Activated CD8-positive, alpha-beta memory T cell treated with anti-CD3 and anti-CD28 coated beads, Interleukin-2, amount 10 ng/mL, durations not matched to agents 7 days and 5 days (primary cell): Measurements from ENCODE around the gene ACER1. TPM values are rescaled to one million over a fixed set of nuclear protein-coding genes. Genes with fewer than 3 reads are reported as not detected.

Experiments used
- ATAC-seq: fragments of 150-1000 bp; cut with Tn5 transposase; one replicate; pipeline ENCODE4 v1.10.0; 2021; ENCODE audit warnings: moderate library complexity
- CTCF ChIA-PET: fragments of 350-600 bp; sonication (Branson Sonifier 250); formaldehyde crosslinking; loops from one replicate; lab custom pipeline; 2021; ENCODE audit warnings: antibody characterized with exemption; lab: Charles Lee
- DNase-seq: peaks from one replicate; pipeline ENCODE4 v3.0.0-alpha.2; 2020
- H3K27ac Mint-ChIP-seq: one replicate; pipeline ENCODE4 v1.8.0; 2021; ENCODE audit warnings: mild to moderate bottlenecking, mixed read lengths
- H3K27me3 Mint-ChIP-seq: one replicate; pipeline ENCODE4 v1.8.0; 2021; ENCODE audit warnings: mixed read lengths
- H3K36me3 Mint-ChIP-seq: one replicate; pipeline ENCODE4 v1.8.0; 2021; ENCODE audit warnings: mild to moderate bottlenecking, mixed read lengths
- H3K4me1 Mint-ChIP-seq: one replicate; pipeline ENCODE4 v1.8.0; 2021; ENCODE audit warnings: mixed read lengths
- H3K4me3 Mint-ChIP-seq: one replicate; pipeline ENCODE4 v1.8.0; 2021; ENCODE audit warnings: mild to moderate bottlenecking, moderate library complexity, mixed read lengths
- H3K9me3 Mint-ChIP-seq: one replicate; pipeline ENCODE4 v1.8.0; 2022; ENCODE audit warnings: low read depth, mixed read lengths
- total RNA-seq, 2 experiments: library from RNA; stranded (reverse); gene quantifications; one replicate each; pipeline ENCODE4 v1.2.3, GENCODE V29; 2021

The ACER1 gene
- total RNA-seq, 2 experiments from 2014 or later = 0.26 TPM; not detected in 1

GRCh38 chr19:6268382-6268771 is 65.0 kb downstream of the ACER1 start:
- no peaks in the 10 kb centered on the region for H3K27me3 Mint-ChIP-seq
- H3K36me3 Mint-ChIP-seq = peaks cover 16% of the 10 kb centered on the region
- H3K4me1 Mint-ChIP-seq = no peaks in the 10 kb centered on the region
- no peaks in the 10 kb centered on the region for H3K9me3 Mint-ChIP-seq
- no peak overlapping the region for H3K27ac Mint-ChIP-seq
- DNase-seq (no peak), ATAC-seq (no peak)
- CTCF ChIA-PET = interaction anchor here (1.8 kb wide), 1 partner anchor 50 kb away, joined by 5 read pairs; no protein-coding TSS in a partner anchor
- no peak overlapping the region for H3K4me3 Mint-ChIP-seq

DNA sequence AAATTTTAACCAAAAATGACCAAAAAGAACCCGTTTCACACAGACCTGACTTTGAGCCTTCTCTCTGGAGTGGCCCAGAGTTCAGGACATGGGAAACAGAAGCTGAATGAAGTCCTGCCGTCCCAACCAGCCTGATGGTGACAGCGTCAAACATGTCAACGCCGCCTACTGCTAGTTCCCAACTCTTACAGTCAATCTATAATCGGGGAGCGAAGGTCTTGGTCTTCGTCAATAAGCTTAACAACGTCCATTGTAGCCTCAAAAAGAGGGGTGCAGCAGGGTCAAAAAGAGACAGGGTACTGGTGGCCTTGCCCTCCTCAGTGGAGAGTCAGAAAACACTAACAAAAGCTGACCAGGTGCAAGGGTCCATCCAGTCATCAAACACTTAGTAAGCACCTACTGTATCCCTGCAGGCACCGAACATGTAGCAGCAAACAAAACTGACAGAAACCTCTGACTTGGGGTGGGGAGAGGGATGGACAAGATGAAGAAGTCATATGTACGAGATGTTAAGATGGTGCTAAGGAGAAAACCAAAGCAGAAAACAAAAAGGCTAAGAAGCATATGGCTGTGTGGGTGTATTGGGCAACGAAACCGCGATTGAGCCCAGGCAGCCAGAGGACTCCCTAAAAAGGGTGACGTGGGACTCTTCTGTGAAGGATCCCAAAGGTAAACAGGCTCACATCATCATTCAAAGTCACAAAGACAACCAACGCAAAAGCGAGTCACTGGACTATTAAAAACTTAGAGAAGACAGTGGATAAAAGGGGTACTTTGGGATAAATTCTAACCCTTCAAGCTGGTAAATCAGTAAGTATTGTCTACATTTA is 65.6 kb downstream of the ACER1 start:
- CTCF ChIA-PET = interaction anchor here (0.8 to 1.8 kb wide), 2 partner anchors 11 to 49 kb away, joined by 3 to 5 read pairs; no protein-coding TSS in a partner anchor
- Mint-ChIP-seq H3K4me1 (no peaks in the 10 kb centered on the region), H3K9me3 (no peaks in the 10 kb centered on the region), H3K4me3 (no peak overlapping the region), H3K27ac (no peak overlapping the region), H3K27me3 (no peaks in the 10 kb centered on the region), H3K36me3 (peaks cover 17% of the 10 kb centered on the region)
- ATAC-seq = no peak
- DNase-seq = no peak

DNA sequence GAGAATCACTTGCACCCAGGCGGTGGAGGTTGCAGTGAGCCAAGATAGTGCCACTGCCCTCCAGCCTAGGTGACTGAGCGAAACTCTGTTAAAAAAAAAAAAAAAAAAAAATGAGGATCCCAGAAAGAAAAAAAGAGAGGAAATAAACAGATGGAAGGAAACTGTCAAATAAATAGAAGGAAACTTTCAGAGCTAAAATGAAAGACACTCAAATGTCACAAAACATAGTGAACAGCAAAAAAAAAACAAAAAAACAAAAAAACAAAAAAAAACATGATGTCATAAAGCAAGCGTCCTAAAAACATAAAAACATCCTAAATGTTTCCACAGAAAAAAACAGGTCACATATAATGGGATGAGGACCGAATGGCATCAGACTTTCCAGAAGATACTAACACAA is 68.6 kb downstream of the ACER1 start:
- peaks cover 15% of the 10 kb centered on the region for H3K4me1 Mint-ChIP-seq
- H3K27me3 Mint-ChIP-seq = no peaks in the 10 kb centered on the region
- H3K36me3 Mint-ChIP-seq = peaks cover 13% of the 10 kb centered on the region
- no peak for DNase-seq
- no peak for ATAC-seq
- no peaks in the 10 kb centered on the region for H3K9me3 Mint-ChIP-seq
- H3K4me3 Mint-ChIP-seq = no peak overlapping the region
- H3K27ac Mint-ChIP-seq = no peak overlapping the region
- CTCF ChIA-PET = interaction anchor here (0.7 to 1.6 kb wide), 2 partner anchors 47 to 711 kb away, joined by 3 read pairs; no protein-coding TSS in a partner anchor

DNA sequence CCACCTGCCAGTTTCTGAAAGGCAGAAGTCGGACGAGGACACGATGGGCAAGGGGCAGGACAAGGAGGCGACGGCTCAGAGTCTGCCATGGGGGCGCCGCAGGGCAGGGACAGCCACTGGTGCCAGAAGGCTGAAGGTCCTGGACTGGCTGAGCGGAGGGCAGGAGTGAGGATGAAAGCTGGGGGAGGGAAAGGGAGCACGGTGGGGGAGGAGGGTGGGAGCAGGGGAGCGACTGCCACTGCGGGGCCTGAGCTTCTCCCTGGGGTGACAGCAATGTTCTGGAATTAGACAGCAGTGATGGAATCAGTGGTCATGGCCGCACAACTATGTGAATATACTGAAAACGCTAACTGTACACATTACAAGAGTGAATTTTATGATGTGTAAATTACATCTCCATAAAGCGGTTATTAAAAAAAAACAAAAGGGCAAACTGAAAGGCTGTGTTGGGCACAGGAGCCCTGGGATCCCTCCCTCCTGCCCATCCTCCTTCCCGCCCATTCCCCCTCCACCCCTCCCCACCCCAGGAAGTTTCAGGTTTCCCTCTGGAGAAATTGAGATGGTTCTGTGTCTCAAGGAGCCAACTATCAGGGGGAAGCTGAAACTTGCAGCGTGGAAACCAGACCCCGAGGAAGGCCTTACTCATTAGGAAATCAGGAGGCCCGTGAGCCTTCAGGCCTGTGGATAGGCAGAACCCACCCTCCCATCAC is 69.5 kb downstream of the ACER1 start:
- DNase-seq (no peak), ATAC-seq (no peak)
- Mint-ChIP-seq H3K4me1 (peaks cover 15% of the 10 kb centered on the region), H3K36me3 (peaks cover 16% of the 10 kb centered on the region), H3K4me3 (no peak overlapping the region), H3K27me3 (no peaks in the 10 kb centered on the region), H3K9me3 (no peaks in the 10 kb centered on the region), H3K27ac (no peak overlapping the region)
- CTCF ChIA-PET = interaction anchor here (1.6 kb wide), 1 partner anchor 46 kb away, joined by 3 read pairs; no protein-coding TSS in a partner anchor

GRCh38 chr19:6263306-6263705 is 70.1 kb downstream of the ACER1 start:
- Mint-ChIP-seq H3K4me1 (peaks cover 15% of the 10 kb centered on the region), H3K27ac (no peak overlapping the region), H3K4me3 (no peak overlapping the region), H3K27me3 (no peaks in the 10 kb centered on the region), H3K9me3 (no peaks in the 10 kb centered on the region), H3K36me3 (peaks cover 16% of the 10 kb centered on the region)
- DNase-seq = no peak
- CTCF ChIA-PET = no interaction called here
- ATAC-seq = no peak

DNA sequence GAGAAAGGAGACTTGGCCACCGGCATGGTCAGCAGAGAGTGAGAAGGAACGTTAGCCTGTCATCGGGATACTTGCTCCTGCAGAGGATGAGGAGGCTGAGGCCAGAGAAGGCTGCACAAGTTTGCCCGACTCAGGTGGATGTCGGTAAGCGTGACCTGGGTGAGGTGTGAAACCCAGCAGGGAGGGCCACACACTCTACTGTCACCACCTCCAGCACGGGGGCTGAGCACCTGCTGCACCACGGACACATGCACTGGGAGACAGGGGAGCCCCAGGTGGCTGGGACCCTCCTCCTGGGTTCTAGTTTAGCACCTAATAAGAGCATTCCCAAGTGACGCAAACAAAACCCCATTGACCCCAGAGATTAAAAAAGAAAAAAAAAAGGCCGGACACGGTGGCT is 70.9 kb downstream of the ACER1 start:
- Mint-ChIP-seq H3K4me3 (no peak overlapping the region), H3K27ac (no peak overlapping the region), H3K36me3 (peaks cover 19% of the 10 kb centered on the region), H3K27me3 (no peaks in the 10 kb centered on the region), H3K4me1 (peaks cover 15% of the 10 kb centered on the region), H3K9me3 (no peaks in the 10 kb centered on the region)
- DNase-seq = no peak
- CTCF ChIA-PET = no interaction called here
- no peak for ATAC-seq

DNA sequence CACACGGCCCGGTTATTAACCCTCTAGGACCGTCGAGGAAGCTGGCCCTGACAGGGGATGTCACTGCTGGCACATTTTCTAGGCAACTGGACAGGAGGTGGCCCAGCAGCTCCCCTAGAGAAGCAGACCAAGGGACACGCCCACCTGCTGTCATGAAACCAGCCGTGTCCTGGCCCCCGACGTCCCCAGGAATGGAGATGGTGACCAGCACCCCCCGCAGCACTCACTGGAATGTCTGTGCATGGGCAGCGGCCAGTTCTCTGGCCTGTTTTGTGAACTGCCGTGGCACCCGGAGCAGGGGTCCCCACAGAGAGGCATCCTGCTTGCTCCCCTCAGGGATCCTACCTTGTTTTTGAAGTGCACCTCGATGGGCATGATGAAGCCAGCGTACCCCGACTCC is 71.5 kb downstream of the ACER1 start:
- H3K27me3 Mint-ChIP-seq = no peaks in the 10 kb centered on the region
- peaks cover 20% of the 10 kb centered on the region for H3K36me3 Mint-ChIP-seq
- no peak for DNase-seq
- ATAC-seq = no peak
- peaks cover 15% of the 10 kb centered on the region for H3K4me1 Mint-ChIP-seq
- H3K27ac Mint-ChIP-seq = no peak overlapping the region
- H3K9me3 Mint-ChIP-seq = no peaks in the 10 kb centered on the region
- CTCF ChIA-PET = interaction anchor here (0.5 to 1.7 kb wide), 4 partner anchors 9 to 61 kb away, joined by 3 to 8 read pairs (median 4); no protein-coding TSS in a partner anchor
- no peak overlapping the region for H3K4me3 Mint-ChIP-seq

DNA sequence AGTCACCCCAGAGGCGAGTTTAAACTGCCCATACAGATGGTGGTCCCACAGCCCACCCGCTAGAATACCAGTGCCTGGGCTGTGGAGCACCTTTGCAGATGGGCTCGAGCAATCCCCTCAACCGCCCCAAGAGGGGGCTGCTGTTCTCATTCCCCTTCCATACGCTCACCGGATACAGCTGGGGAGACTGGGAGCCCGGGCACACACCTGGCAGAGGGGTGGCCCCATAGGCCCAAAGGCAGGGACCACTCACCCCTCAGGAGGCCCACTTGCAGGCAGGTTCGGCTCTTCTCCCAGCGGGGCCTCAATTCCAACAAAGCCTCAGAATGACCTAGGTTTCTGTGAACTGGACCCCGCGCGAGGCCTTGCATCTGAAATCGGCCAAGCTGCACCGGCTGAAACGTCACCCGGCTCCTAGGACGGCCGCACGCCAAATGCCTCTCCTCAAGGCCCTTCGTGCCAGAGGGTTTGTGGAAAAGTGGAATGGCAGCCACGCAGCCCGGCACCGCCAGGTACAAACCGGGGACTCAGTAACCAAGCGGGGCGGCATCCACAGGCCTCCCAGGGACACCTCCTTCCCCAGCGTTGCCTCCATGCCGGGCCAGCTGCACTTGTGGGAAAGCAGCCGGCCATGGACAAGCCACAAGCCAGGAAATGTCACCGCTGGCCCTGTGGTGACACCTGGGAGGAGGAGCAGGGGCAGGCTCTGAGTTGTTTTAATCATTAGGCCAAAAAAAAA is 72.3 kb downstream of the ACER1 start:
- Mint-ChIP-seq H3K27ac (no peak overlapping the region), H3K36me3 (peaks cover 20% of the 10 kb centered on the region), H3K4me1 (peaks cover 15% of the 10 kb centered on the region), H3K27me3 (no peaks in the 10 kb centered on the region), H3K4me3 (no peak overlapping the region), H3K9me3 (no peaks in the 10 kb centered on the region)
- ATAC-seq (peak; percentile 63), DNase-seq (peak; percentile 57)
- CTCF ChIA-PET = interaction anchor here (0.7 to 1.7 kb wide), 4 partner anchors 10 to 42 kb away, joined by 3 to 8 read pairs (median 4); no protein-coding TSS in a partner anchor

GRCh38 chr19:6260376-6260775 is 73.0 kb downstream of the ACER1 start:
- Mint-ChIP-seq H3K36me3 (peaks cover 22% of the 10 kb centered on the region), H3K27ac (no peak overlapping the region), H3K4me3 (no peak overlapping the region), H3K9me3 (no peaks in the 10 kb centered on the region), H3K27me3 (no peaks in the 10 kb centered on the region), H3K4me1 (peaks cover 15% of the 10 kb centered on the region)
- DNase-seq = no peak
- no peak for ATAC-seq
- CTCF ChIA-PET = interaction anchor here (1.7 kb wide), 1 partner anchor 42 kb away, joined by 8 read pairs; no protein-coding TSS in a partner anchor

DNA sequence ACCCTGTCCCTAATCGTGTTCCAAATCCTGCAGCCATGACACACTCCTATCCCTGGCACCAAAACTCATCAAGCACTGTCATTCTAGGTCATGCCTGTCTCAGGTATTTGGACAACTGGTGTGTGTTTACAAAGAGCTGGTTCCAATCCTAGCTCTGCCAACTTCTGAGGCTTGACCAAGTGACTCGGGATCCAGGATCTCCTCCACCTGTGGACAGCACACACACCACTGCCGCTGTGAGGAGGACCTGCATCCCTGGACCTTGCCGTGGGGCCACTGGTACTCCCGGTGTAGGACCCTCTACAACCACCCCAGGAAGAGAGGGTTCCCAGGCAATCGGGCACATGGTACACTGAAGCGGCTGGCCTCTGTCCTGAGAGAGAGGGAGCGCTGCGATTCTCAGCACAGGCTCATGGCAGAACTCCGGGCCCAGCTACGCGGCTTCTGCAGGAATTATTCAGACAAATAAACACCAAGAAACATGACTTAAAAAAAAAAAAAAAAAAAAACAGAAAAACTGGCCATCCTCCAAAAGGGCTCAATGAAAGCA is 74.0 kb downstream of the ACER1 start:
- Mint-ChIP-seq H3K4me3 (no peak overlapping the region), H3K4me1 (peaks cover 15% of the 10 kb centered on the region), H3K27ac (no peak overlapping the region), H3K27me3 (no peaks in the 10 kb centered on the region), H3K9me3 (no peaks in the 10 kb centered on the region), H3K36me3 (peaks cover 18% of the 10 kb centered on the region)
- ATAC-seq = no peak
- DNase-seq = no peak
- CTCF ChIA-PET = no interaction called here

- ATAC-seq (no peak), DNase-seq (no peak)
- CTCF ChIA-PET = no interaction called here
- Mint-ChIP-seq H3K27me3 (no peaks in the 10 kb centered on the region), H3K4me3 (no peak overlapping the region), H3K36me3 (peaks cover 17% of the 10 kb centered on the region), H3K9me3 (no peaks in the 10 kb centered on the region), H3K27ac (no peak overlapping the region), H3K4me1 (peaks cover 15% of the 10 kb centered on the region)
These were observed 74.5 kb downstream of the ACER1 start for GRCh38 chr19:6258812-6259311.
